GM12878 (cell line): ENCODE measurements around the gene APBA3. TPM values are rescaled to one million over a fixed set of nuclear protein-coding genes. Genes with fewer than 3 reads are reported as not detected.

Experiments
- ATAC-seq: fragments of 200-7000 bp; cut with Tn5 transposase; 3 replicates; pipeline ENCODE4 v1.9.1; 2020; ENCODE audit warnings: mild to moderate bottlenecking, moderate library complexity
- BruUV-seq: library from RNA; stranded (reverse); fragments of 400-500 nt; replicated peaks from 2 replicates; lab custom pipeline; 2021; lab: Mats Ljungman, UMichigan
- CTCF ChIA-PET: fragments of 300-600 bp; sonication (Branson Sonifier 250); formaldehyde crosslinking; extraction: SDS; loops from one replicate; lab custom pipeline; 2021; ENCODE audit warnings: inconsistent platforms; lab: Yijun Ruan, JAX
- POLR2A ChIA-PET: fragments of 350-600 bp; formaldehyde crosslinking; extraction: SDS; loops from one replicate; lab custom pipeline; 2021; ENCODE audit warnings: inconsistent platforms; lab: Charles Lee
- RAD21 ChIA-PET: fragments of 300-600 bp; sonication (Branson Sonifier 250); formaldehyde crosslinking; loops from one replicate; lab custom pipeline; 2023; ENCODE audit warnings: antibody characterized with exemption; ENCODE audit not compliant: unreplicated experiment; lab: Charles Lee
- SMC1A ChIA-PET: fragments of 300-600 bp; sonication (Branson Sonifier 250); formaldehyde crosslinking; loops from one replicate; lab custom pipeline; 2023; ENCODE audit not compliant: unreplicated experiment, uncharacterized antibody; lab: Charles Lee
- DNase-seq: peaks from one replicate; pipeline ENCODE4 v3.0.0-alpha.2; 2011; ENCODE audit warnings: low read depth, low spot score
- FAIRE-seq: peaks from 3 replicates; lab custom pipeline; 2011; peaks lifted over from hg19 to GRCh38; lab: Jason Lieb, UNC
- H2AFZ ChIP-seq: 2 replicates; pipeline ENCODE4 v1.6.0; 2011; ENCODE audit warnings: low read depth, low read length, control low read depth; ENCODE audit not compliant: control insufficient read depth
- H3K27ac ChIP-seq: 2 replicates; pipeline ENCODE4 v1.5.1; 2011; ENCODE audit warnings: control low read depth; ENCODE audit not compliant: control insufficient read depth, insufficient read depth
- H3K27me3 ChIP-seq, 2 experiments: replicated peaks in 1 of 2; 2 replicates each; pipeline versions ENCODE4 v1.6.0 to v1.6.1; 2011; ENCODE audit warnings: low read length in 1 of 2; ENCODE audit not compliant: control insufficient read depth in 2 of 2, insufficient read depth in 2 of 2
- H3K36me3 ChIP-seq, 2 experiments: 2 replicates each; pipeline ENCODE4 v1.5.1; 2011; ENCODE audit warnings: low read length in 1 of 2; ENCODE audit not compliant: control insufficient read depth in 2 of 2, insufficient read depth in 2 of 2
- H3K4me1 ChIP-seq: 2 replicates; pipeline ENCODE4 v1.6.1; 2011; ENCODE audit warnings: mild to moderate bottlenecking, low read length, moderate library complexity, mixed read lengths; ENCODE audit not compliant: control insufficient read depth, insufficient read depth
- H3K4me2 ChIP-seq: 2 replicates; pipeline ENCODE4 v1.6.0; 2011; ENCODE audit warnings: control low read depth; ENCODE audit not compliant: control insufficient read depth, insufficient read depth
- H3K4me3 ChIP-seq: fragments of 200-600 bp; sonication (generic); 2 replicates; pipeline ENCODE4 v1.5.1; 2016
- H3K79me2 ChIP-seq: 2 replicates; pipeline ENCODE4 v1.6.0; 2011; ENCODE audit warnings: low read length; ENCODE audit not compliant: control insufficient read depth, insufficient read depth
- H3K9ac ChIP-seq: 2 replicates; pipeline ENCODE4 v1.8.0; 2011; ENCODE audit warnings: low read length, control low read depth, mixed read lengths; ENCODE audit not compliant: control insufficient read depth, insufficient read depth
- H3K9me3 ChIP-seq: replicated peaks from 3 replicates; pipeline ENCODE4 v1.5.1; 2011; ENCODE audit warnings: mild to moderate bottlenecking, low read length; ENCODE audit not compliant: control insufficient read depth, insufficient read depth
- H4K20me1 ChIP-seq: 2 replicates; pipeline ENCODE4 v1.6.0; 2011; ENCODE audit not compliant: control insufficient read depth, insufficient read depth
- ETV6 ChIP-seq, 2 experiments: fragments of 450-650 bp in 1 of 2; IDR thresholded peaks in 1 of 2; conservative IDR thresholded peaks in 1 of 2; 2 replicates each; pipeline ENCODE4 v1.6.1; 2014; ENCODE audit warnings: antibody characterized with exemption in 1 of 2, borderline replicate concordance in 1 of 2, low read depth in 1 of 2, mild to moderate bottlenecking in 1 of 2, moderate library complexity in 1 of 2
- NRF1 ChIP-seq: conservative IDR thresholded peaks from 2 replicates; pipeline ENCODE4 v1.6.1; 2011; ENCODE audit warnings: mild to moderate bottlenecking, low read depth, low read length, improper control_type of control experiment
- PBX3 ChIP-seq: IDR thresholded peaks from 2 replicates; pipeline ENCODE4 v1.6.1; 2011; ENCODE audit warnings: mild to moderate bottlenecking, low read depth, low read length, moderate library complexity; ENCODE audit not compliant: insufficient replicate concordance
- REST ChIP-seq: IDR thresholded peaks from 2 replicates; pipeline ENCODE4 v1.6.1; 2012; ENCODE audit warnings: mild to moderate bottlenecking, low read depth, low read length
- SIN3A ChIP-seq: IDR thresholded peaks from 2 replicates; pipeline ENCODE4 v1.6.1; 2012; ENCODE audit warnings: low read depth, low read length, improper control_type of control experiment
- ZNF687 ChIP-seq: fragments of 450-650 bp; IDR thresholded peaks from 2 replicates; pipeline ENCODE4 v1.6.1; 2017; ENCODE audit warnings: mild to moderate bottlenecking, moderate library complexity
- WGBS: methylation state at CpG from one replicate; pipeline ENCODE4 v1.1.6; 2016; ENCODE audit warnings: low lambda C conversion rate; ENCODE audit not compliant: insufficient replicate concordance, insufficient coverage; ENCODE audit errors: missing lambda C conversion rate; 5-methylcytosine and 5-hydroxymethylcytosine counted together
- in situ Hi-C: fragments of 300-500 bp; cut with MboI; formaldehyde crosslinking; loops from 9 replicates; pipeline ENCODE4 v1.14.3; 2018; ENCODE audit warnings: mixed read lengths
- intact Hi-C: fragments of 100-400 bp; cut with micrococcal nuclease; formaldehyde crosslinking; loops from one replicate; pipeline ENCODE4 v1.14.2; 2022; ENCODE audit not compliant: unreplicated experiment
- polyA plus RNA-seq, 11 experiments: library from polyadenylated mRNA; depleted of rRNA in 4 of 11; unstranded in 6 of 11; stranded (reverse) in 5 of 11; fragments of >200 nt; fragmentation: Nextera tagmentation in 4 of 11; fragmentation: Illumina TruSeq in 1 of 11; extraction: Ambion mirVana in 4 of 11; extraction: Trizol in 1 of 11; gene quantifications; 1 replicate in 1 of 11; 2 replicates in 10 of 11; pipeline versions ENCODE4 v1.2.1 to v1.2.3, GENCODE V29; 2011 to 2016; ENCODE audit warnings: inconsistent platforms in 2 of 11, missing spikeins in 2 of 11, low read depth in 1 of 11
- total RNA-seq, 4 experiments: library from RNA; depleted of rRNA in 3 of 4; stranded (reverse); fragments of >200 nt in 3 of 4; fragmentation: Illumina TruSeq in 1 of 4; extraction: Trizol in 1 of 4; gene quantifications; 2 replicates each; pipeline versions ENCODE4 v1.2.1 to v1.2.3, GENCODE V29; 2013 to 2021

Gene APBA3
- total and polyA plus RNA-seq, 10 of the 15 experiments (the other 5 are each of a cell fraction or from before 2014, with no cell fraction given), result 0.31 to 36.4 (median 18.3) TPM

GRCh38 chr19:3774621-3775373 is 13.3 kb upstream of the APBA3 start:
- WGBS, result 48% methylated on average over 25 of the region's 25 CpGs

More at GRCh38 chr19:3774621-3775373, 13.3 kb upstream of the APBA3 start:
- Histone ChIP-seq H3K27ac (no peak overlapping the region), H4K20me1 (no peaks in the 10 kb centered on the region), H3K4me2 (no peak overlapping the region), H2AFZ (no peak overlapping the region), H3K27me3 (no peaks in the 10 kb centered on the region), H3K4me3 (no peak overlapping the region), H3K9me3 (no peaks in the 10 kb centered on the region; the same call in 2 of the 3 replicates), H3K79me2 (no peaks in the 10 kb centered on the region), H3K36me3 (no peaks in the 10 kb centered on the region), H3K9ac (no peak overlapping the region), H3K4me1 (no peaks in the 10 kb centered on the region)
- CTCF ChIA-PET, result no interaction called here
- intact Hi-C loops (no loop called here), in situ Hi-C loops (no loop called here)
- no TSS peak for BruUV-seq
- POLR2A ChIA-PET, result interaction anchor here (0.8 kb wide), 1 partner anchor 11 kb away, joined by 3 read pairs; no protein-coding TSS in a partner anchor
- FAIRE-seq (no peak), DNase-seq (no peak), ATAC-seq (no peak)
- TF ChIP-seq REST, result no peak
- TF ChIP-seq NRF1, result no peak
- no peak for TF ChIP-seq ZNF687
- no peak for TF ChIP-seq ETV6 (conservative IDR thresholded peaks at IDR 0.05 in 1 of 2, IDR thresholded peaks at IDR 0.05 in 1 of 2; ENCODE audit: borderline replicate concordance in 1 of 2, low read depth in 1 of 2)
- no peak for TF ChIP-seq SIN3A
- no peak for TF ChIP-seq PBX3
- RAD21 ChIA-PET, result no interaction called here
- SMC1A ChIA-PET, result no interaction called here
